Choroid plexus epithelial cell (primary cell): Measurements from ENCODE around the gene UNKL.

Experiments used
- DNase-seq: peaks from one replicate; pipeline ENCODE4 v3.0.0-alpha.2; 2010; ENCODE audit warnings: low read depth
- H3K4me3 ChIP-seq: 2 replicates; pipeline ENCODE4 v1.5.1; 2011; ENCODE audit warnings: low read depth, mild to moderate bottlenecking, control low read depth, low read length, moderate library complexity
- CTCF ChIP-seq: conservative IDR thresholded peaks from 2 replicates; pipeline ENCODE4 v1.5.1; 2011; ENCODE audit warnings: low read depth, mild to moderate bottlenecking, control low read depth, inconsistent platforms, low read length, moderate library complexity

The UNKL gene

GRCh38 chr16:1341495-1342420 lies 72.7 kb downstream of the UNKL start:
- H3K4me3 ChIP-seq, result no peak overlapping the region
- no peak for TF ChIP-seq CTCF
- no peak for DNase-seq

- no peak for TF ChIP-seq CTCF
- H3K4me3 ChIP-seq, result no peak overlapping the region
- DNase-seq, result no peak
Observed at GRCh38 chr16:1340730-1341494, 73.6 kb downstream of the UNKL start.

DNA sequence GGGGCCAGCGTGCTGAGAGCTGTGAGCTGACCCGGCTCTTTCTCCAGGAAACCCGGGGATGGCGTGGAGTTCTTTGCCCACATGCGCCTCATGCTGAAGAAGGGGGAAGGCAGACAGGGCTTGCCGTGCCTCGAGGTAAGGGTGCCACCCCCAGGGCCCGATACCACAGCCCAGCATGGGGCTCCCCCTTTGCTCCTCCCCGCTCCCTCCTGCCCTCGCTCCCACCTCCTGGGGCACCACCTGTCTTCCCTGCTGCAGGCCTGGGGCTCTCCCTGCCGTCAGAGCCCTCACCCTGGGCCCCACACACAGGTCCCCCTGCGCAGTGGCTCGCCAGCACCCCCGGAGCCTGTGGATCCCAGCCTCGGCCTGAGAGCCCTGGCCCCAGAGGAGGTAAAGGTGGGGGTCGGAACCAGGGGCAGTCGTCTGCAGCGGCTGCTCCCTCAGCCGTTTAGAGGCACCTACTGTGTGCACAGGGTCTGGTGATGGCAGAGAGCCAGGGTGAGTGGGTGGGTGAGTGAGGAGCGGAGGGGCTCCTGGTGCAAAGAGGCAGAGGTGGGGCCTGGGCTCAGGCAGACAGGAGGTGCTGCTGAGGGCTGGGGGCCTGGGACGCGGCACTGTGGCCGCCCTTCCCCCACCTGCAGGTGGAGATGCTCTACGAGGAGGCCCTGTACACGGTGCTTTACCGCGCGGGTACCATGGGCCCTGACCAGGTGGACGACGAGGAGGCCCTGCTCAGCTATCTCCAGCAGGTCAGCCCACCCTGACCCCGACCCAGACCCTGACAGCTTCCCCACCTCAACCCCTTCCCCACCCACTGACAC lies 75.4 kb downstream of the UNKL start:
- H3K4me3 ChIP-seq, result no peak overlapping the region
- no peak for DNase-seq
- no peak for TF ChIP-seq CTCF

GRCh38 chr16:1338119-1338730 lies 76.3 kb downstream of the UNKL start:
- no peak overlapping the region for H3K4me3 ChIP-seq
- no peak for DNase-seq
- peak; percentile 40 for TF ChIP-seq CTCF

DNA sequence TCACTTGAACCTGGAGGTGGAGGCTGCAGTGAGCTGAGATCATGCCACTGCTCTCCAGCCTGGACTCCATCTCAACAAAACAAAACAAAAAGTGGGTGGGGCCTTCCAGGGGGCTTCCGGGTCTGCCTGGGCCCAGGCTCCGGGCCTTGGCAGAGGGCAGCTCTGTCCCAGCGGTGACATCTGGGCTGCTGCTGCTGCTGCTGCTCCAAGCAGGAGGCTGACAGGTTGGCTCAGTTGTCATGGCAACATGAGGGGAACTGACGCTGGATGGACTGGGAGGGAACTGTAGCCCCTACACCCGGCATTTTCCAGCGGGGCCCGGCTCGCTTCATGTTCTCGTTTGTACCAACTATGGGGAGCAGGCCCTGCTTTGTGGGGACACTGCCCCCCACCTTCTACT lies 77.0 kb downstream of the UNKL start:
- DNase-seq, result no peak

More for the DNA sequence above, 77.0 kb downstream of the UNKL start:
- no peak for TF ChIP-seq CTCF
- H3K4me3 ChIP-seq, result no peak overlapping the region
